K562 (cell line): ENCODE results near the gene DMD. TPM values are rescaled to one million over a fixed set of nuclear protein-coding genes. Genes with fewer than 3 reads are reported as not detected.

ENCODE experiments used
- ATAC-seq: fragments of 200-7000 bp; cut with Tn5 transposase; 3 replicates; pipeline ENCODE4 v1.9.1; 2020; ENCODE audit warnings: moderate library complexity
- BruUV-seq: library from RNA; stranded (reverse); fragments of 400-500 nt; replicated peaks from 2 replicates; lab custom pipeline; 2021; lab: Mats Ljungman, UMichigan
- CTCF ChIA-PET: fragments of 300-600 bp; formaldehyde crosslinking; extraction: SDS; loops from one replicate; lab custom pipeline; 2021; ENCODE audit warnings: low intra/inter-chr PET ratio; lab: Yijun Ruan, JAX
- POLR2A ChIA-PET: fragments of 300-600, 350-650 bp; sonication (Branson Sonifier 250); formaldehyde crosslinking; extraction: SDS; loops from one replicate; lab custom pipeline; 2021; ENCODE audit warnings: antibody characterized with exemption, inconsistent platforms; lab: Yijun Ruan, JAX
- DNase-seq, 4 experiments: peaks; one replicate each; pipeline versions ENCODE4 v3.0.0 to v3.0.0-alpha.2; 2011 to 2018; ENCODE audit warnings: low spot score in 3 of 4, mixed read lengths in 3 of 4; ENCODE audit errors: extremely low read depth in 1 of 4
- FAIRE-seq: peaks from 2 replicates; lab custom pipeline; 2011; peaks lifted over from hg19 to GRCh38; lab: Jason Lieb, UNC
- H2AFZ ChIP-seq: 2 replicates; pipeline ENCODE4 v1.6.0; 2011; ENCODE audit warnings: low read depth, low read length, control low read depth, inconsistent platforms
- H3K27ac ChIP-seq: fragments of 200-600 bp; 3 replicates; pipeline ENCODE4 v1.8.0; 2011; ENCODE audit warnings: low read depth, mild to moderate bottlenecking, control low read depth, inconsistent platforms, low read length, moderate library complexity, mixed read lengths; ENCODE audit errors: extremely low read depth
- H3K27me3 ChIP-seq, 2 experiments: fragments of 300-600 bp in 1 of 2; 2 replicates in 1 of 2; 3 replicates in 1 of 2; pipeline versions ENCODE4 v1.6.0 to v1.8.0; 2011; ENCODE audit warnings: inconsistent platforms in 2 of 2, low read length in 2 of 2, mild to moderate bottlenecking in 1 of 2, mixed read lengths in 1 of 2, moderate library complexity in 1 of 2; ENCODE audit not compliant: control insufficient read depth in 2 of 2, insufficient read depth in 2 of 2
- H3K36me3 ChIP-seq: fragments of 300-600 bp; 3 replicates; pipeline ENCODE4 v1.8.0; 2011; ENCODE audit warnings: mild to moderate bottlenecking, low read length, inconsistent platforms; ENCODE audit not compliant: control insufficient read depth, insufficient read depth
- H3K4me1 ChIP-seq, 2 experiments: fragments of 200-600 bp in 1 of 2; replicated peaks in 1 of 2; 2 replicates in 1 of 2; 3 replicates in 1 of 2; pipeline versions ENCODE4 v1.5.1 to v1.8.0; 2011; ENCODE audit warnings: inconsistent platforms in 2 of 2, low read length in 2 of 2, mild to moderate bottlenecking in 1 of 2, mixed read lengths in 1 of 2, moderate library complexity in 1 of 2; ENCODE audit not compliant: control insufficient read depth in 2 of 2, insufficient read depth in 2 of 2
- H3K4me2 ChIP-seq: 2 replicates; pipeline ENCODE4 v1.6.1; 2011; ENCODE audit warnings: low read length, control low read depth, inconsistent platforms, mixed read lengths; ENCODE audit not compliant: insufficient read depth
- H3K4me3 ChIP-seq: fragments of 200-600 bp; sonication (generic), shearing (Covaris generic); 2 replicates; pipeline ENCODE4 v1.5.1; 2016; ENCODE audit warnings: control low read depth, inconsistent platforms
- H3K79me2 ChIP-seq: fragments of 200-600 bp; 3 replicates; pipeline ENCODE4 v1.8.0; 2011; ENCODE audit warnings: low read length, inconsistent platforms; ENCODE audit not compliant: control insufficient read depth, insufficient read depth
- H3K9ac ChIP-seq, 2 experiments: 2 replicates each; pipeline versions ENCODE4 v1.6.0 to v1.6.1; 2011; ENCODE audit warnings: low read depth in 2 of 2, low read length in 2 of 2, control low read depth in 1 of 2, inconsistent platforms in 1 of 2, mild to moderate bottlenecking in 1 of 2, mixed read lengths in 1 of 2; ENCODE audit not compliant: insufficient read depth in 1 of 2
- H3K9me1 ChIP-seq: one replicate; pipeline ENCODE4 v1.6.0; 2011; ENCODE audit warnings: inconsistent platforms, mild to moderate bottlenecking, low read length, moderate library complexity; ENCODE audit not compliant: control insufficient read depth, insufficient read depth
- H3K9me3 ChIP-seq: replicated peaks from 2 replicates; pipeline ENCODE4 v1.5.1; 2011; ENCODE audit warnings: low read depth, low read length, inconsistent platforms; ENCODE audit not compliant: control insufficient read depth, insufficient read depth
- H4K20me1 ChIP-seq: replicated peaks from 2 replicates; pipeline ENCODE4 v1.6.1; 2011; ENCODE audit warnings: low read length, inconsistent platforms, mixed read lengths; ENCODE audit not compliant: control insufficient read depth, insufficient read depth
- BRD9 ChIP-seq: fragments of 450-650 bp; IDR thresholded peaks from 2 replicates; pipeline ENCODE4 v1.6.1; 2018; ENCODE audit warnings: low read depth; ENCODE audit not compliant: partially characterized antibody
- C11orf30 ChIP-seq: fragments of 450-650 bp; IDR thresholded peaks from 2 replicates; pipeline ENCODE4 v1.6.1; 2016; ENCODE audit warnings: low read depth, mild to moderate bottlenecking
- ELF1 ChIP-seq: fragments of 200-800 bp; sonication (Bioruptor generic); IDR thresholded peaks from 2 replicates; pipeline ENCODE4 v1.6.1; 2016; ENCODE audit warnings: missing genetic modification characterization, missing compliant biosample characterization
- FOS ChIP-seq: IDR thresholded peaks from 3 replicates; pipeline ENCODE4 v1.6.1; 2011; ENCODE audit not compliant: insufficient read length; ENCODE audit errors: extremely low read depth
- FOXJ2 ChIP-seq: fragments of 200-800 bp; sonication (Bioruptor generic); IDR thresholded peaks from 2 replicates; pipeline ENCODE4 v1.6.1; 2016; ENCODE audit warnings: missing genetic modification characterization, missing compliant biosample characterization
- KDM1A ChIP-seq, 2 experiments: fragments of 450-650 bp; IDR thresholded peaks; 2 replicates each; pipeline ENCODE4 v1.6.1; 2016; ENCODE audit warnings: mild to moderate bottlenecking in 2 of 2
- KDM4B ChIP-seq, 2 experiments: fragments of 450-650 bp in 1 of 2; sonication (generic) in 1 of 2; IDR thresholded peaks; 2 replicates each; pipeline ENCODE4 v1.6.1; 2016 to 2017; ENCODE audit warnings: borderline replicate concordance in 2 of 2, antibody characterized with exemption in 1 of 2, low read depth in 1 of 2, mild to moderate bottlenecking in 1 of 2
- MXI1 ChIP-seq: IDR thresholded peaks from 2 replicates; pipeline ENCODE4 v1.6.1; 2011; ENCODE audit warnings: low read depth, mild to moderate bottlenecking, improper control_type of control experiment, low read length
- NR3C1 ChIP-seq: sonication (generic); formaldehyde crosslinking; IDR thresholded peaks from 2 replicates; pipeline ENCODE4 v1.8.1; 2022; ENCODE audit warnings: missing genetic modification reagents
- PTBP1 ChIP-seq: fragments of 200-400 bp; formaldehyde crosslinking; IDR thresholded peaks from 2 replicates; pipeline ENCODE4 v1.6.1; 2017; ENCODE audit warnings: low read depth, low read length
- RBBP5 ChIP-seq: fragments of 200-600 bp; sonication (generic); IDR thresholded peaks from 2 replicates; pipeline ENCODE4 v1.6.1; 2012; ENCODE audit warnings: borderline replicate concordance, mild to moderate bottlenecking, low read length, control low read depth, inconsistent platforms; ENCODE audit not compliant: insufficient read depth, poor library complexity, severe bottlenecking
- SRSF3 ChIP-seq: fragments of 200-400 bp; formaldehyde crosslinking; IDR thresholded peaks from 2 replicates; pipeline ENCODE4 v1.6.1; 2016; ENCODE audit warnings: mild to moderate bottlenecking, low read length, moderate library complexity; ENCODE audit not compliant: insufficient read depth
- ZNF253 ChIP-seq: fragments of 250-450 bp; sonication (Bioruptor Pico); conservative IDR thresholded peaks from 2 replicates; pipeline ENCODE4 v1.6.1; 2021; ENCODE audit warnings: mild to moderate bottlenecking
- ZNF699 ChIP-seq: fragments of 250-450 bp; sonication (Bioruptor Pico); IDR thresholded peaks from 2 replicates; pipeline ENCODE4 v1.8.0; 2021; ENCODE audit warnings: mild to moderate bottlenecking, moderate library complexity; ENCODE audit not compliant: insufficient replicate concordance
- ZNF830 ChIP-seq: fragments of 250-450 bp; sonication (Bioruptor Pico); IDR thresholded peaks from 2 replicates; pipeline ENCODE4 v1.5.0; 2021; ENCODE audit warnings: mild to moderate bottlenecking
- WGBS: fragments of 100-300 bp; shearing (Covaris generic); methylation state at CpG from one replicate; pipeline ENCODE4 v1.1.6; 2016; ENCODE audit warnings: low coverage, mixed read lengths; ENCODE audit not compliant: insufficient coverage; ENCODE audit errors: missing lambda C conversion rate; 5-methylcytosine and 5-hydroxymethylcytosine counted together
- in situ Hi-C: fragments of 300-500 bp; cut with MboI; formaldehyde crosslinking; loops from 4 replicates; pipeline ENCODE4 v1.15.0; 2018; ENCODE audit warnings: inconsistent platforms, mixed read lengths
- intact Hi-C: fragments of 100-400 bp; cut with micrococcal nuclease; formaldehyde crosslinking; loops from 2 replicates; pipeline ENCODE4 v1.14.2; 2022
- polyA plus RNA-seq, 8 experiments: library from polyadenylated mRNA; depleted of rRNA in 4 of 8; stranded (reverse) in 5 of 8; unstranded in 3 of 8; fragments of >200 nt; fragmentation: Nextera tagmentation in 2 of 8; fragmentation: Illumina TruSeq in 1 of 8; extraction: Ambion mirVana in 2 of 8; extraction: Trizol in 1 of 8; gene quantifications; 2 replicates each; pipeline versions ENCODE4 v1.2.1 to v1.2.3, GENCODE V29; 2011 to 2014; ENCODE audit warnings: inconsistent platforms in 1 of 8, missing spikeins in 1 of 8
- total RNA-seq, 7 experiments: library from RNA; depleted of rRNA in 6 of 7; stranded (reverse); fragments of >200 nt in 6 of 7; fragmentation: Illumina TruSeq in 2 of 7; extraction: Trizol in 2 of 7; gene quantifications; 2 replicates each; pipeline versions ENCODE4 v1.2.1 to v1.2.3, GENCODE V29; 2011 to 2021; ENCODE audit warnings: low replicate concordance in 1 of 7
- TF ChIP-seq, protein P1 (sequence below): fragments of 450-650 bp; IDR thresholded peaks from 2 replicates; pipeline ENCODE4 v1.6.1; 2018; ENCODE audit warnings: mild to moderate bottlenecking, low read depth; ENCODE audit not compliant: partially characterized antibody

Gene DMD
- total and polyA plus RNA-seq, 9 of the 15 experiments (the other 6 are each of a cell fraction or from before 2014, with no cell fraction given), result 3.8 to 20.4 (median 11.4) TPM

DNA sequence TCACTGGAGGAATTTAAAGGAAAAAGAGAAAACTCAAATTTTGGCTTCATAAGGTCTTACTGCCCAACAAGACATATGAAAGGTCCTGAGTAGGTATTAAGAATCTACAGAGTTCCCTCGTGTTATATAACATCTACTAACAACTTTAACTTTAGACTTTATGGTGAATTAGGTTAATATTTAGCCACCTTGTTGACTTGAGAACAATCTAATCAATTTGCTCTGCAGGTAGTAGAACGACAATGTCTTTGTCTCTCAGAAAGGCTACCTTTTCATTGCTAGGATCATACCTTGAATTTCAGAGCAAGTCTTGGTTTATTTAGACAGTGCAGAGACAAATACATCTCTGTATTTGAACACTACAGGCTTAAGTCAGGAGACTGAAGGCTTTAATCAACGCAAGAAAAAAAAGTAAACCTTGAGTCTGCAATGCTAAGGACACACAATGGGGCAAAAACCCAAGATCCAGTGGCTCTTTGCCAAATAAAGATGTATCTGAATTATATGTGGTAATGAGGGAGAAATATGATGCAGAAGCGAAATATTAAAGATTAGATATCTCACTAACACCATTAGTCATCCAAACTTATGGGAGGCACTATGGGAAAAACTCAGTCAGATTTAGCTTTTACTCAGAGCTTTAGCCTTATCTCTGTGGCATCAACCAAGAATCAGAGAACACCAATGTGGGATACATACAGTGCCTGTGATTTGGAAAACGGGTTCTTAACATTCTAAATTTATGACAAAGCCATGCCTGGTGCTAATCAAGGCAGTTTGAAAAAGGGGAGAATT is 2045.9 kb downstream of the DMD start:
- BruUV-seq, result no TSS peak
- ATAC-seq (no peak), DNase-seq (no peak), FAIRE-seq (no peak)
- H3K4me2 ChIP-seq, result no peak overlapping the region
- in situ Hi-C loops (no loop called here), intact Hi-C loops (no loop called here)
- POLR2A ChIA-PET, result no interaction called here
- no peak overlapping the region for H3K4me3 ChIP-seq
- 8% methylated on average over 5 of the region's 5 CpGs for WGBS
- H3K9ac ChIP-seq, result no peak overlapping the region
- no peaks in the 10 kb centered on the region for H3K4me1 ChIP-seq
- H3K36me3 ChIP-seq, result no peaks in the 10 kb centered on the region
- H3K9me3 ChIP-seq, result no peaks in the 10 kb centered on the region
- no peaks in the 10 kb centered on the region for H3K9me1 ChIP-seq
- CTCF ChIA-PET, result no interaction called here
- H3K79me2 ChIP-seq, result no peaks in the 10 kb centered on the region
- no peaks in the 10 kb centered on the region for H4K20me1 ChIP-seq
- no peaks in the 10 kb centered on the region for H3K27me3 ChIP-seq
- TF ChIP-seq KDM1A (IDR thresholded peaks at IDR 0.05) (no peak), ZNF699 (CRISPR knock-in tag) (no peak), PTBP1 (no peak), ZNF253 (CRISPR knock-in tag) (no peak), RBBP5 (no peak), ZNF830 (no peak), SRSF3 (no peak), KDM4B (IDR thresholded peaks at IDR 0.05; ENCODE audit: borderline replicate concordance in 2 of 2, low read depth in 1 of 2) (no peak), FOS (no peak), NR3C1 (no peak), ELF1 (tag) (no peak), MXI1 (no peak), BRD9 (no peak), C11orf30 (no peak), FOXJ2 (tag) (no peak)
- TF ChIP-seq, protein P1, sequence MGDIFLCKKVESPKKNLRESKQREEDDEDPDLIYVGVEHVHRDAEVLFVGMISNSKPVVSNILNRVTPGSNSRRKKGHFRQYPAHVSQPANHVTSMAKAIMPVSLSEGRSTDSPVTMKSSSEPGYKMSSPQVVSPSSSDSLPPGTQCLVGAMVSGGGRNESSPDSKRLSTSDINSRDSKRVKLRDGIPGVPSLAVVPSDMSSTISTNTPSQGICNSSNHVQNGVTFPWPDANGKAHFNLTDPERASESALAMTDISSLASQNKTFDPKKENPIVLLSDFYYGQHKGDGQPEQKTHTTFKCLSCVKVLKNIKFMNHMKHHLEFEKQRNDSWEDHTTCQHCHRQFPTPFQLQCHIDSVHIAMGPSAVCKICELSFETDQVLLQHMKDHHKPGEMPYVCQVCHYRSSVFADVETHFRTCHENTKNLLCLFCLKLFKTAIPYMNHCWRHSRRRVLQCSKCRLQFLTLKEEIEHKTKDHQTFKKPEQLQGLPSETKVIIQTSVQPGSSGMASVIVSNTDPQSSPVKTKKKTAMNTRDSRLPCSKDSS, result no peak
- H2AFZ ChIP-seq, result no peak overlapping the region
- H3K27ac ChIP-seq, result no peak overlapping the region
